Stimulated activated memory B cell treated with anti-CD40 and anti-IgM and Interleukin-4, amounts not matched to agents 10 μg/mL and 1 μg/mL and 100 μg/mL, for 72 hours (primary cell): Measurements from ENCODE around the gene MAST3.

Experiments used
- ATAC-seq: fragments of 150-1000 bp; cut with Tn5 transposase; 2 replicates; pipeline ENCODE4 v1.10.0; 2021
- H3K27ac Mint-ChIP-seq: one replicate; pipeline ENCODE4 v1.8.0; 2022; ENCODE audit warnings: mild to moderate bottlenecking, mixed read lengths
- H3K27me3 Mint-ChIP-seq: one replicate; pipeline ENCODE4 v1.8.0; 2022; ENCODE audit warnings: mixed read lengths
- H3K36me3 Mint-ChIP-seq: one replicate; pipeline ENCODE4 v1.8.0; 2022; ENCODE audit warnings: mixed read lengths
- H3K4me1 Mint-ChIP-seq: one replicate; pipeline ENCODE4 v1.8.0; 2022; ENCODE audit warnings: mixed read lengths
- H3K4me3 Mint-ChIP-seq: one replicate; pipeline ENCODE4 v1.8.0; 2022; ENCODE audit warnings: mild to moderate bottlenecking, moderate library complexity, mixed read lengths
- H3K9me3 Mint-ChIP-seq: one replicate; pipeline ENCODE4 v1.8.0; 2022; ENCODE audit warnings: mixed read lengths

Gene MAST3

DNA sequence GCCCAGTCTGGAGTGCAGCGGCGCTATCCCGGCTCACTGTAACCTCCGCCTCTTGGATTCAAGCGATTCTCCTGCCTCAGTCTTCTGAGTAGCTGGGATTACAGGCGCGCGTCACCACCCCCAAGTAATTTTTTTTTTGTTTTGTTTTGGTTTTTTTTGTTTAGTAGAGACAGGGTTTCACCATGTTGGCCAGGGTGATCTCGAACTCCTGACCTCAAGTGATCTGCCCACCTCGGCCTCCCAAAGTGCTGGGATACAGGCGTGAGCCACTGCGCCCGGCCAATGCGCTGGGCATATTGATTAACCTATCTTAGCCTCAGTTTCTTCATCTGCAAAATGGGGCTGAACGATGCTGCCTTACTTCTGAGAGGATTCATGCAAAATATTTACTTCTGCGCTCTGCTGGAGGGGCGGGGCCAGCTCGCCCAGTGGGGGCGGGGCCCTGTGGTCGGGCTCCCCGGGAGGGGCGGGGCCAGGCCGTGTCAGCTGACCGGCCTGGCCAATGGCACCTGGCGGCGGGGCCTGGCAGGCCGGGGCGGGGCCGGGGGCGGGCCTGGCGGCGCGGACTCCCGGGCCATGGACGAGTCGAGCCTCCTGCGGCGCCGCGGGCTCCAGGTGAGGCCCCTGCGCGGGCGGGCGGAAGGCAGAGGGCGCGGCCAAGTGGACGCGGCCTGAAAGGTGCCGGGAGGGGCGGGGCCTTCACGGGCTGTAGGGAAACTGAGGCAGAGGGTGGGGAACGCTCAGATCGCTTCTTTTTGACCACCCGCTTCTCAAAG, at the start of gene MAST3:
Gene MAST3 (plus strand): TSS at position 562 of the 776 bp plus-strand sequence. CDS start 15 bp downstream, at position 577.
- ATAC-seq = peak; percentile 89
- H3K4me1 Mint-ChIP-seq = peaks cover 52% of the 10 kb centered on the region
- H3K27ac Mint-ChIP-seq = peak within 1 kb of the TSS; percentile 81
- H3K4me3 Mint-ChIP-seq = peak within 1 kb of the TSS; percentile 87
- no peaks in the 10 kb centered on the region for H3K9me3 Mint-ChIP-seq
- H3K27me3 Mint-ChIP-seq = no peaks in the 10 kb centered on the region
- peaks cover 46% of the 10 kb centered on the region for H3K36me3 Mint-ChIP-seq

DNA sequence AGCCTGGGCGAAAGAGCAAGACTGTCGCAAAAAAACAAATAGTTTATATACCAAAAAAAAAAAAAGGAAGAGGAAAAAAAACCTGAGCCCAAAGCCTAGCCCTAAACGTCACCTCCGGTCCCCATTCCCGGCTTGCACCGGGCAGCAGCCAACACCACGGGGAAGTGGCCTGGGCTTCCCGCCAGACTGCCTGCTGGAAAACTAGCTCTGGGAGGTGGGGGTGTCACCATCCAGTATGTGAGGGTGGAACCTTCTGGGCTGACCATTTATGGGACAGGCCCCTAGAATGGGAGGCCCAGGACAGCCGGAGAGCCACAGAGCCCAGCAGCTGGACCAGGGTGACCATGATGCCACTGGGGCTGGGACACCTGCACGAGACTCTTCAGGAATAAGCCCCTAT, 48.2 kb upstream of the MAST3 start:
- Mint-ChIP-seq H3K27me3 (no peaks in the 10 kb centered on the region), H3K27ac (peak overlapping the region; percentile 70), H3K9me3 (no peaks in the 10 kb centered on the region), H3K4me1 (peaks cover 42% of the 10 kb centered on the region), H3K36me3 (no peaks in the 10 kb centered on the region), H3K4me3 (no peak overlapping the region)
- no peak for ATAC-seq

DNA sequence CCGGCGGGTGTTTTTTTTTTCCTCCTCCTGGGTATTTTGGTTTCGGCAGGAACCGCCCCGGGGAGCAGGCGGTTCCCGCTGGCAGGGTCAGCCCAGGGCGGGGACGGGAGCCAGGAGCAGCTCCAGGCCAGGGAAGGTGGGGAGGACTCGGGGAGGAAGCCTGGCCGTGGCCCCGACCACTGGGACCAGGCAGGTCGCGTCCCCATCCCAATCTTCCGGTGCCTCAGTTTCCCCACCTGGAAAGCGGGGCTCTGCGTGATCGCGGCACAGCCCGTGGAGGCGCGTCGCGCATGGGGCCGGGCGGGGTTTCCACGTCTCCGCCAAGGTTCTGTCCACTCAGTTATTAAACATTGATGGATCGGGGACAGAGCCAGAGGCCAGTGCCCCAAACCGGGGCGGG, 45.7 kb upstream of the MAST3 start:
- peak; percentile 46 for ATAC-seq
- Mint-ChIP-seq H3K27ac (no peak overlapping the region), H3K4me3 (no peak overlapping the region), H3K27me3 (no peaks in the 10 kb centered on the region), H3K4me1 (peaks cover 17% of the 10 kb centered on the region), H3K9me3 (no peaks in the 10 kb centered on the region), H3K36me3 (no peaks in the 10 kb centered on the region)

DNA sequence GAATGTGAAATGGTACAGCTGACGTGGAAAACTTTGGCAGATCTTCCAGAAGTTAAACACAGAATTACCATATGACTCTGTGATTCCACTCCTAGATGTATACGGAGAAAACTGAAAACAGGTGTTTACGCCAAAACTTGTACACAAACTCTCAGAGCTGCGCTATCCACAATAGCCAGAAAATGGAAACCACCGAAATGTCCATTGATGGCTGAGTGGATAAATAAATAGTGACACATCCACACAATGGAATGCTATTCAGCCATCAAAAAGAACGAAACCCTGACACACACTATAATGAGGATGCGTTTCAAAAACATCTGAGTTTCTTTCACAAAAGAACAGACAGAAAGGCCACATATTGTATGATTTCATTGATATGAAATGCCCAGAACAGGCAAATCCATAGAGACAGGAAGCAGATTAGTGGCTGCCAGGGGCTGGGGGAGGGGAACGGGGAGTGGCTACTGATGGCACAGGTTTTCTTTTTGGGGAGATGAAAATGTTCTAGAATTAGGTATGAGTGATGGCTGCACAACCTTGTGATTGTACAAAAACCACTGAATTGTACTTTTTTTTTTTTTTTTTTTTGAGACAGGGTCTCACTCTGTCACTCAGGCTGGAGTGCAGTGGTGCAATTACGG, 43.9 kb upstream of the MAST3 start:
- no peak for ATAC-seq
- peak overlapping the region; percentile 28 for H3K27ac Mint-ChIP-seq
- H3K27me3 Mint-ChIP-seq = no peaks in the 10 kb centered on the region
- peaks cover 25% of the 10 kb centered on the region for H3K4me1 Mint-ChIP-seq
- no peaks in the 10 kb centered on the region for H3K9me3 Mint-ChIP-seq
- no peak overlapping the region for H3K4me3 Mint-ChIP-seq
- no peaks in the 10 kb centered on the region for H3K36me3 Mint-ChIP-seq

DNA sequence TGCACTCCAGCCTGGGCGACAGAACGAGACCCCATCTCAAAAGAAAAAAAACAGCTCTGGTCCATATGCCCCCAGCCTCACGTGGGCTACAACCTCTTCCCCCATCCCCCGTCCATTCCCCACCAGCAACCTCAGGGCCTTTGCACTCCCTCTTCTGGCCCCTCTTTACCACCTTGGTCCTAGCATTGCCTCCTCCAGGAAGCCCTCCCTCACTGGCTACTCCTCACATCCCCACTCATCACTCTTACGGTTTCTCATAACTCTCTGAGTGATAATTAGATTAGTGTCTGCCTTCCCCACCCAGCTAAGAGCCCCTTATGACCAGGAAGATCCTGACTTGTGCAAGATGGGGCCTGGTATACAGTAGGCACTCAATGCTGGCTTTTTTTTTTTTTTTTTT, 41.6 kb upstream of the MAST3 start:
- H3K27ac Mint-ChIP-seq = peak overlapping the region; percentile 28
- H3K36me3 Mint-ChIP-seq = peaks cover 15% of the 10 kb centered on the region
- no peak for ATAC-seq
- no peaks in the 10 kb centered on the region for H3K9me3 Mint-ChIP-seq
- no peaks in the 10 kb centered on the region for H3K27me3 Mint-ChIP-seq
- H3K4me1 Mint-ChIP-seq = peaks cover 14% of the 10 kb centered on the region
- H3K4me3 Mint-ChIP-seq = no peak overlapping the region

DNA sequence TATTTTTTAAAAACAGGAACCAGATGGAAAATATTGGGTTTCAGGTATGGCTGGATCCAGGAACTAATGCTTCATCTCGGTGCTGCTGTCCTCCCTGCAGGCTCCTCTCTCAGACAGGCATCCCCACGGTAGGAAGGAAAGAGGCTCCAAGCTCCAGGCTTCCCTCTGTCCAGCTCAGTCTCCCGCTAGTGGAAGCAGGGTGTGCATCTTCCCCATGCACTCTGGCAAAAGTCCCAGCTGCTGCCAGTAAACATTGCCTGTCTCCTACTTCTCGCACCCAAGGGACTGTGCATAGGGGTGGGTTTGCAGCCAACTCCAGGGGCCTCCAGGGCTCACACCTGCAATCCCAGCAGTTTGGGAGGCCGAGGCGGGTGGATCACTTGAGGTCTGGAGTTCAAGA, 40.0 kb upstream of the MAST3 start:
- H3K4me1 Mint-ChIP-seq = peaks cover 12% of the 10 kb centered on the region
- no peak for ATAC-seq
- H3K9me3 Mint-ChIP-seq = no peaks in the 10 kb centered on the region
- peak overlapping the region; percentile 59 for H3K27ac Mint-ChIP-seq
- no peaks in the 10 kb centered on the region for H3K27me3 Mint-ChIP-seq
- peaks cover 22% of the 10 kb centered on the region for H3K36me3 Mint-ChIP-seq
- H3K4me3 Mint-ChIP-seq = no peak overlapping the region

DNA sequence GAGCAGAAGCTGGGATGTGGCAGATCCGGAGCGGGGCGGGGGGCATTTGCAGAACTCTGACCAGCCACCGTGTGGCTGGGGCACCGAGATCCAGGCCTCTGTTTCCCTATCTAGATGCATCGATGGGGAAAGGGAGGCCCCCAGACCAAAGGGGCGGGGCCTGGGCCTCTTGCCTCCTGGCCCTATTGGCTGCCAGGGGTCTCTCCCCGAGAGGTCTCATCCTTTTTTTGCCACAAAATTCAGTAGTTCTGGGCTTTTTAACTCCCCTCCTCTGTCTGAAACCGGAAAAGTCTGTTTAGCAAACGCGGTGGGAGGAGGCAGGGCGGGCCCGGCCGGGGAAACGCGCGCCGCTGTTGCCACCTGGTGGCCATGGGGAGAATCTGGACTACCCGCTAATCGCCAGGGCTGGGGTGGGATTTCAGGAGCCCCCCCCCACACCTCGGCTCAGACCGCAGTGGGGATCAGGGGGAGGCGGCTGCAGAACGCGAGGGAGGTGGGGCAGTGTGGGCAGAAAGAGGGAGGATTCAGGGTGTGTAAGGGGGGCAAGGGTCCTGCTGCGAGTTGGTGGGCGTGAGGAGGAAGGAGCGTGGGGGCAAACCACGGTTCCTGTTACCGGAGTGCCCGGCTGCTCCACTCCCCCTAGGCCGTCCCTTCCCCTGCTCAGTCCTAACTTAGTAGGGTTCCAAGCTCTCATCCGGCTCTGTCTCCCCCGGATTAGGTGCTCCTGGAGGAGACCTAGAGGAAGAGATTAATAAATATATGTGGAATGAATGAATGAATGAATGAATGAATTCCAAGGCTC, 39.2 kb upstream of the MAST3 start:
- H3K4me3 Mint-ChIP-seq = peak overlapping the region; percentile 43
- peak overlapping the region; percentile 59 for H3K27ac Mint-ChIP-seq
- ATAC-seq = peak; percentile 90
- no peaks in the 10 kb centered on the region for H3K9me3 Mint-ChIP-seq
- H3K4me1 Mint-ChIP-seq = peaks cover 12% of the 10 kb centered on the region
- peaks cover 26% of the 10 kb centered on the region for H3K36me3 Mint-ChIP-seq
- no peaks in the 10 kb centered on the region for H3K27me3 Mint-ChIP-seq

DNA sequence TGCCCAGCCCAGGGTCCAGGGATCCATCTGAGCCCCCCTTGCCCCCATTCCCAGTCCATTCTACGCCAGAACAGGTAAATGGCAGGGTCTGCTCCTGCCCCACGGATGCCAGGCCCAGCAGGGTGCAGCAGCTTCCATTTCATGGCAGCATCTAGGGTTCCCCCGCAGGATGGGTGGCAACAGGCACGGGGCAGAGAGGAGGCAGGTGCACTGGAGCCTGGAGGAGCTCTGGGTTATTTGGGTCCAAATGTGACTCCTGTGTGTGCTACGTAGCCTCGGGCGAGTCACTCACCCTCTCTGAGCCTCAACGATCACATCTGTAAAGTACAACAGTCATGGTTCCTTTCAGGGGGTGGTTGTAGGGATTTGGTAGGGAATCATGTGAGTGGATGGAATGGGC, 38.3 kb upstream of the MAST3 start:
- no peak for ATAC-seq
- no peak overlapping the region for H3K4me3 Mint-ChIP-seq

DNA sequence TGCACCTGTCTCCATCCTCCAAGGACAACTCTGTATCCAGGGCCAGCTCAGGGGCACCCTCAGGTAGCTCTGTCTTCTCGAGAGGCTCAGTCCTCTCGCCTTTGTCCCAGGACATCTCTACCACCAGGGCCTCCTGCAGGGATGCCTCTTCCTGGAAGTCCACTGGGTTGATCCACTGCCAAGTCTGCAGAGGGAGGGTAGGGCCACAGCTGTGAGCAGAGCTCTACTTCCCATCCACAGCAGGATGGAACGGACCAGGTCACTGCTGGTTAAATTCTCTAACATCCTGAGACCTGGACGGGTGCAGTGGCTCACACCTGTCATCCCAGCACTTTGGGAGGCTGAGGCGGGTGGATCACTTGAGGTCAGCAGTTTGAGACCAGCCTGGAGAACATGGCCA, 37.7 kb upstream of the MAST3 start:
- ATAC-seq = no peak
- Mint-ChIP-seq H3K27ac (no peak overlapping the region), H3K4me3 (no peak overlapping the region), H3K9me3 (no peaks in the 10 kb centered on the region), H3K36me3 (peaks cover 37% of the 10 kb centered on the region), H3K4me1 (peaks cover 12% of the 10 kb centered on the region), H3K27me3 (no peaks in the 10 kb centered on the region)

More for the DNA sequence above, 38.3 kb upstream of the MAST3 start:
- Mint-ChIP-seq H3K9me3 (no peaks in the 10 kb centered on the region), H3K27me3 (no peaks in the 10 kb centered on the region), H3K36me3 (peaks cover 31% of the 10 kb centered on the region), H3K4me1 (peaks cover 12% of the 10 kb centered on the region), H3K27ac (no peak overlapping the region)

DNA sequence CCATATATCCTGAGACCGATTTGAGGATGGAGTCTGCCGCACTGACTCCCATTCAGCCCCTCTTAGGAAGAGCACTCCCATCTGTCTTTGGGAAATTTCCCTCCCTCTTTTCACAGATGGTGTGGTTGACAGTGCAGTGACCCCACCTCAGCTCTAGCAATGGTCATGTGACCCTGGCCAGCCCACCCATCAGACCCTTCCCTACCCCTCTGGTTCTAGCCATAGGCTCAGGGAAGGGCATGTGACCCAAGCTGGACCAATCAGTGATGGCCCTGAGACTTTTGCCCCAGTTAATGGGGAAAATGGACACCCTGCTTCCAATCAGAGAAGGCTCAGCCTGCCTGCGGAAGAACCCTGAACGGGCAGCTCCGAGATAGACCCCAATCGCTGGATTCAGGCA, 37.1 kb upstream of the MAST3 start:
- H3K9me3 Mint-ChIP-seq = no peaks in the 10 kb centered on the region
- ATAC-seq = no peak
- H3K4me1 Mint-ChIP-seq = peaks cover 12% of the 10 kb centered on the region
- no peak overlapping the region for H3K4me3 Mint-ChIP-seq
- H3K27ac Mint-ChIP-seq = no peak overlapping the region
- H3K36me3 Mint-ChIP-seq = peaks cover 42% of the 10 kb centered on the region
- H3K27me3 Mint-ChIP-seq = no peaks in the 10 kb centered on the region

DNA sequence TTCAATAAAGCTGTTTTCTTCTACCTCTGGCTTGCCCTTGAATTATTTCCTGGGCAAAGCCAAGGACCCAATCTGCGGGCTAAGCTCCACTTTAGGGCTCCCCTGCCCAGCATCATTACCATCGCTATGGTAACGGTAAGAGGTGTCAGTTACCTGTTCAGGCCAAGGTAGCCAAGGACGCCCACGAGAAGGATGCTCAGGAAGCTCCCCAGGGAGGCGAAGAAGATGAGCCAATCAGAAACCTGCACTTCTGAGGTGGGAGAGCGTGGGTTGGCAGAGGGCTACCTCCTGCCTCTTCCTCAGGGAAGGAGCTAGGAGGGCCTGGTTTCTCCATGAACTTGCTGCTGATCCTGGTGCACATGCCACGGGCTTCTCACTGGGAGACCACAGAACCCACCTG, 35.5 kb upstream of the MAST3 start:
- no peak overlapping the region for H3K4me3 Mint-ChIP-seq
- H3K27me3 Mint-ChIP-seq = no peaks in the 10 kb centered on the region
- H3K36me3 Mint-ChIP-seq = peaks cover 48% of the 10 kb centered on the region
- ATAC-seq = no peak
- H3K9me3 Mint-ChIP-seq = no peaks in the 10 kb centered on the region
- H3K4me1 Mint-ChIP-seq = peaks cover 12% of the 10 kb centered on the region
- H3K27ac Mint-ChIP-seq = no peak overlapping the region

DNA sequence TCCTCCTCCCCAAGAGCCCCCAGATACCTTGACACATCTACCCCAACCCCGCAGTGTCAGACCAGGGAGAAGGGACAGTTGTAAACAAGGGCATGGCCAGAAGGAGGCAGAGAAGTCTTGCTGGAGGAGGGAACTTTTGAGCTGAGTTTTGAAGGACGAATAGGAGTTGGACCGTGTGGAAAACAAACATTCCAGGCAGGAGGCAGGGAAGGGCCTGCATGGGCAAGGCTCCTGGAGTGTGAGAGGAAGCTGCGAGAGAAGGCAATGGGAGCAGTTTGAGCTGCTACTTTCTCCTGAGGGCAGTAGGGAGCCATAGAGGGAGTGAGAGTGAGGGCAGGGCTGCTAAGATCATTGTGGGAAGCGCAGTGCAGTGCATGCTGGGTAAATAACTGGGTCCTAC, 34.1 kb upstream of the MAST3 start:
- H3K27ac Mint-ChIP-seq = no peak overlapping the region
- peaks cover 3% of the 10 kb centered on the region for H3K4me1 Mint-ChIP-seq
- no peaks in the 10 kb centered on the region for H3K27me3 Mint-ChIP-seq
- H3K9me3 Mint-ChIP-seq = no peaks in the 10 kb centered on the region
- no peak for ATAC-seq
- H3K36me3 Mint-ChIP-seq = peaks cover 48% of the 10 kb centered on the region
- no peak overlapping the region for H3K4me3 Mint-ChIP-seq

DNA sequence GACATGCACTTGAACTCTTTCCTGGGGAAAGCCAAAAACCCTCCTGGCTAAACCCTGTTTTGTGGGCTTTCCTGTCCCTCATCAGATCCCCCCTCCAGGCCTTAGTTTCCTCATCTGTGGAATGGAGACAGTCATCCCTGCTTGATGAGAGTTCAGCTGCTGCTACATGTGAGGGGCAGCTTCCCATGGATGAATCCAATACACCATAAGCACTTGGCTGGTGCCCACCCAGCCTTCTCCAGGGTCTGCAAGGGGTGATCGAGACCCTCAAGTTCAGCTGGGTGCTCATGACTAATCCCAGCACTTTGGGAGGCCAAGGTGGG, 32.4 kb upstream of the MAST3 start:
- no peak overlapping the region for H3K4me3 Mint-ChIP-seq
- ATAC-seq = no peak
- H3K36me3 Mint-ChIP-seq = peaks cover 41% of the 10 kb centered on the region
- H3K27ac Mint-ChIP-seq = no peak overlapping the region
- H3K9me3 Mint-ChIP-seq = no peaks in the 10 kb centered on the region
- no peaks in the 10 kb centered on the region for H3K4me1 Mint-ChIP-seq
- H3K27me3 Mint-ChIP-seq = no peaks in the 10 kb centered on the region

DNA sequence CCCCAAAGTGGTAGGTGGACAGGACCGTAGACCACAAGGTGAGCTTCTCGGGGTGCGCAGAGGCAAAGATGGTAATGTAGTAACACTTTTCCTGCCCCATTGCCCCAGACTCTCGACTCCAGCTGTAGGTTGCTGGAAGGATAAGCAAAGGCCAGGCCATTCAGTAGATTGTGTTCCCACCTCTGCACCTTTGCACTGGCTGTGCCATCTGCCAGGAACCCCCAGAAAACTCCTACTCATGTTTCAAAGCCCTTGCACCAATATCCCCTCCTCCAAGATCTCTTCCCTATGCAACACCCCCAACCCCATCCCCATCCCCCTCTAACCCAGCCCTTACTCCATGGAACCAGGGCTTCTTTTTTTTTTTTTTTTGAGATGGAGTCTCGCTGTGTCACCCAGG, 29.2 kb upstream of the MAST3 start:
- Mint-ChIP-seq H3K4me1 (no peaks in the 10 kb centered on the region), H3K4me3 (no peak overlapping the region), H3K9me3 (no peaks in the 10 kb centered on the region), H3K27me3 (no peaks in the 10 kb centered on the region), H3K27ac (no peak overlapping the region), H3K36me3 (peaks cover 36% of the 10 kb centered on the region)
- no peak for ATAC-seq

DNA sequence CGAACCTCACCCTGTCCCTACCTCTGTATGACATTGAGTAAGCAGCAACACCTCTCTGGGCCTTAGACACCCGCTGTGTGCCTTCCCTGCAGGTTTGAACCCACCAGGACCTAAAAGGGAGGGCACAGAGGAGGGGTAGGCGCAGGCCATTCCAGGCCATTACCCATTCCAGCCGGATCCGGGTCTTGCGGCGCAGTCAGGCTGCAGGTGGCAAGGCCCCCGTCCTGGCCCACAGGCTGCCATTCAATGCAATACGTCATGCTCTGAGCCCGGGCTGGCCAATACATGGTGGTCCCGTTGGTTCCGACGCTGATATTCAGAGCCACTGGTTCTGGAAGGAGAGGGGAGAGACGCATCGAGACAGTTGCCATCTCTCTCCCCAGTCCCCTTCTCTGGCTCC, 28.2 kb upstream of the MAST3 start:
- ATAC-seq = no peak
- H3K4me1 Mint-ChIP-seq = no peaks in the 10 kb centered on the region
- peaks cover 40% of the 10 kb centered on the region for H3K36me3 Mint-ChIP-seq
- H3K27me3 Mint-ChIP-seq = no peaks in the 10 kb centered on the region
- no peak overlapping the region for H3K27ac Mint-ChIP-seq
- H3K9me3 Mint-ChIP-seq = no peaks in the 10 kb centered on the region
- no peak overlapping the region for H3K4me3 Mint-ChIP-seq
